HEK293 (cell line): ENCODE measurements around the gene TEAD3.

Experiments used
- CTCF ChIP-seq: fragments of 450-650 bp; formaldehyde crosslinking; IDR thresholded peaks from 2 replicates; pipeline ENCODE4 v1.5.1; 2016; ENCODE audit warnings: missing biosample characterization, missing genetic modification characterization
- GLI4 ChIP-seq: fragments of 450-650 bp; formaldehyde crosslinking; IDR thresholded peaks from 2 replicates; pipeline ENCODE4 v1.5.1; 2016; ENCODE audit warnings: missing biosample characterization, missing genetic modification characterization
- SP2 ChIP-seq: fragments of 450-650 bp; formaldehyde crosslinking; IDR thresholded peaks from 2 replicates; pipeline ENCODE4 v1.5.1; 2016; ENCODE audit warnings: missing biosample characterization, missing genetic modification characterization
- ZBTB1 ChIP-seq: fragments of 450-650 bp; formaldehyde crosslinking; IDR thresholded peaks from 2 replicates; pipeline ENCODE4 v1.5.1; 2016; ENCODE audit warnings: missing biosample characterization, missing genetic modification characterization
- ZNF19 ChIP-seq: fragments of 450-650 bp; formaldehyde crosslinking; IDR thresholded peaks from 2 replicates; pipeline ENCODE4; 2016; ENCODE audit warnings: missing biosample characterization, missing genetic modification characterization, low read depth
- ZNF223 ChIP-seq: fragments of 450-650 bp; formaldehyde crosslinking; IDR thresholded peaks from 2 replicates; pipeline ENCODE4 v1.5.1; 2016; ENCODE audit warnings: missing biosample characterization, missing genetic modification characterization
- ZNF501 ChIP-seq: fragments of 450-650 bp; formaldehyde crosslinking; IDR thresholded peaks from 2 replicates; pipeline ENCODE4 v1.5.1; 2016; ENCODE audit warnings: missing biosample characterization, missing genetic modification characterization
- ZNF639 ChIP-seq: fragments of 450-650 bp; formaldehyde crosslinking; IDR thresholded peaks from 2 replicates; pipeline ENCODE4 v1.5.1; 2016; ENCODE audit warnings: missing biosample characterization, missing genetic modification characterization
- ZNF704 ChIP-seq: fragments of 450-650 bp; formaldehyde crosslinking; IDR thresholded peaks from 2 replicates; pipeline ENCODE4 v1.5.1; 2016; ENCODE audit warnings: missing biosample characterization, missing genetic modification characterization
- ZNF76 ChIP-seq: fragments of 450-650 bp; formaldehyde crosslinking; IDR thresholded peaks from 2 replicates; pipeline ENCODE4; 2016; ENCODE audit warnings: low read depth, missing biosample characterization, missing genetic modification characterization, borderline replicate concordance
- ZNF768 ChIP-seq: fragments of 450-650 bp; formaldehyde crosslinking; IDR thresholded peaks from 2 replicates; pipeline ENCODE4 v1.5.1; 2018; ENCODE audit warnings: missing biosample characterization, mild to moderate bottlenecking, missing genetic modification characterization
- TF ChIP-seq, protein P1 (sequence below): fragments of 450-650 bp; formaldehyde crosslinking; conservative IDR thresholded peaks from 2 replicates; pipeline ENCODE4 v1.5.1; 2016; ENCODE audit warnings: low read depth, missing biosample characterization, missing genetic modification characterization
- TF ChIP-seq, protein P2 (sequence below): fragments of 450-650 bp; formaldehyde crosslinking; IDR thresholded peaks from 2 replicates; pipeline ENCODE4 v1.5.1; 2016; ENCODE audit warnings: missing biosample characterization, missing genetic modification characterization
- TF ChIP-seq, protein P3 (sequence below): fragments of 450-650 bp; formaldehyde crosslinking; IDR thresholded peaks from 2 replicates; pipeline ENCODE4 v1.5.1; 2017; ENCODE audit warnings: missing biosample characterization, missing genetic modification characterization

GRCh38 chr6:35425284-35425683 is 71.6 kb downstream of the TEAD3 start:
- TF ChIP-seq CTCF (tag by site-specific recombination) (no peak), SP2 (no peak), ZNF223 (tag by site-specific recombination) (no peak), ZNF19 (tag by site-specific recombination) (no peak), ZNF768 (tag by site-specific recombination) (no peak), ZNF76 (tag by site-specific recombination) (no peak), ZBTB1 (tag by site-specific recombination) (no peak), ZNF501 (tag by site-specific recombination) (no peak), ZNF704 (tag by site-specific recombination) (no peak), ZNF639 (no peak), GLI4 (tag by site-specific recombination) (no peak)
- TF ChIP-seq, protein P1, sequence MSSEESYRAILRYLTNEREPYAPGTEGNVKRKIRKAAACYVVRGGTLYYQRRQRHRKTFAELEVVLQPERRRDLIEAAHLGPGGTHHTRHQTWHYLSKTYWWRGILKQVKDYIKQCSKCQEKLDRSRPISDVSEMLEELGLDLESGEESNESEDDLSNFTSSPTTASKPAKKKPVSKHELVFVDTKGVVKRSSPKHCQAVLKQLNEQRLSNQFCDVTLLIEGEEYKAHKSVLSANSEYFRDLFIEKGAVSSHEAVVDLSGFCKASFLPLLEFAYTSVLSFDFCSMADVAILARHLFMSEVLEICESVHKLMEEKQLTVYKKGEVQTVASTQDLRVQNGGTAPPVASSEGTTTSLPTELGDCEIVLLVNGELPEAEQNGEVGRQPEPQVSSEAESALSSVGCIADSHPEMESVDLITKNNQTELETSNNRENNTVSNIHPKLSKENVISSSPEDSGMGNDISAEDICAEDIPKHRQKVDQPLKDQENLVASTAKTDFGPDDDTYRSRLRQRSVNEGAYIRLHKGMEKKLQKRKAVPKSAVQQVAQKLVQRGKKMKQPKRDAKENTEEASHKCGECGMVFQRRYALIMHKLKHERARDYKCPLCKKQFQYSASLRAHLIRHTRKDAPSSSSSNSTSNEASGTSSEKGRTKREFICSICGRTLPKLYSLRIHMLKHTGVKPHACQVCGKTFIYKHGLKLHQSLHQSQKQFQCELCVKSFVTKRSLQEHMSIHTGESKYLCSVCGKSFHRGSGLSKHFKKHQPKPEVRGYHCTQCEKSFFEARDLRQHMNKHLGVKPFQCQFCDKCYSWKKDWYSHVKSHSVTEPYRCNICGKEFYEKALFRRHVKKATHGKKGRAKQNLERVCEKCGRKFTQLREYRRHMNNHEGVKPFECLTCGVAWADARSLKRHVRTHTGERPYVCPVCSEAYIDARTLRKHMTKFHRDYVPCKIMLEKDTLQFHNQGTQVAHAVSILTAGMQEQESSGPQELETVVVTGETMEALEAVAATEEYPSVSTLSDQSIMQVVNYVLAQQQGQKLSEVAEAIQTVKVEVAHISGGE (tag by site-specific recombination), result no peak
- TF ChIP-seq, protein P2, sequence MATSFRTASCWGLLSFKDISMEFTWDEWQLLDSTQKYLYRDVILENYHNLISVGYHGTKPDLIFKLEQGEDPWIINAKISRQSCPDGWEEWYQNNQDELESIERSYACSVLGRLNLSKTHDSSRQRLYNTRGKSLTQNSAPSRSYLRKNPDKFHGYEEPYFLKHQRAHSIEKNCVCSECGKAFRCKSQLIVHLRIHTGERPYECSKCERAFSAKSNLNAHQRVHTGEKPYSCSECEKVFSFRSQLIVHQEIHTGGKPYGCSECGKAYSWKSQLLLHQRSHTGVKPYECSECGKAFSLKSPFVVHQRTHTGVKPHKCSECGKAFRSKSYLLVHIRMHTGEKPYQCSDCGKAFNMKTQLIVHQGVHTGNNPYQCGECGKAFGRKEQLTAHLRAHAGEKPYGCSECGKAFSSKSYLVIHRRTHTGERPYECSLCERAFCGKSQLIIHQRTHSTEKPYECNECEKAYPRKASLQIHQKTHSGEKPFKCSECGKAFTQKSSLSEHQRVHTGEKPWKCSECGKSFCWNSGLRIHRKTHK (tag by site-specific recombination), result no peak
- TF ChIP-seq, protein P3, sequence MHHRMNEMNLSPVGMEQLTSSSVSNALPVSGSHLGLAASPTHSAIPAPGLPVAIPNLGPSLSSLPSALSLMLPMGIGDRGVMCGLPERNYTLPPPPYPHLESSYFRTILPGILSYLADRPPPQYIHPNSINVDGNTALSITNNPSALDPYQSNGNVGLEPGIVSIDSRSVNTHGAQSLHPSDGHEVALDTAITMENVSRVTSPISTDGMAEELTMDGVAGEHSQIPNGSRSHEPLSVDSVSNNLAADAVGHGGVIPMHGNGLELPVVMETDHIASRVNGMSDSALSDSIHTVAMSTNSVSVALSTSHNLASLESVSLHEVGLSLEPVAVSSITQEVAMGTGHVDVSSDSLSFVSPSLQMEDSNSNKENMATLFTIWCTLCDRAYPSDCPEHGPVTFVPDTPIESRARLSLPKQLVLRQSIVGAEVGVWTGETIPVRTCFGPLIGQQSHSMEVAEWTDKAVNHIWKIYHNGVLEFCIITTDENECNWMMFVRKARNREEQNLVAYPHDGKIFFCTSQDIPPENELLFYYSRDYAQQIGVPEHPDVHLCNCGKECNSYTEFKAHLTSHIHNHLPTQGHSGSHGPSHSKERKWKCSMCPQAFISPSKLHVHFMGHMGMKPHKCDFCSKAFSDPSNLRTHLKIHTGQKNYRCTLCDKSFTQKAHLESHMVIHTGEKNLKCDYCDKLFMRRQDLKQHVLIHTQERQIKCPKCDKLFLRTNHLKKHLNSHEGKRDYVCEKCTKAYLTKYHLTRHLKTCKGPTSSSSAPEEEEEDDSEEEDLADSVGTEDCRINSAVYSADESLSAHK (tag by site-specific recombination), result no peak
